CD14-positive monocyte (primary cell): ENCODE results near the gene ZBP1. TPM values are rescaled to one million over a fixed set of nuclear protein-coding genes. Genes with fewer than 3 reads are reported as not detected.

Experiments
- DNase-seq, 3 donors: peaks; one replicate each; pipeline ENCODE4 v3.0.0-alpha.2; 2011 to 2022
- H2AFZ ChIP-seq: 2 replicates; pipeline ENCODE4 v1.6.0; 2012; ENCODE audit warnings: mild to moderate bottlenecking, low read depth, low read length, inconsistent platforms; ENCODE audit not compliant: insufficient read depth, poor library complexity, severe bottlenecking
- H3K27ac ChIP-seq, 2 donors: 1 replicate in 1 of 2; 2 replicates in 1 of 2; pipeline ENCODE4 v1.5.1; 2012 to 2013; ENCODE audit warnings: low read length in 2 of 2, control low read depth in 1 of 2, inconsistent platforms in 1 of 2, low read depth in 1 of 2, mild to moderate bottlenecking in 1 of 2
- H3K27me3 ChIP-seq, 2 donors: one replicate each; pipeline versions ENCODE4 v1.6.0 to v1.6.1; 2011 to 2013; ENCODE audit warnings: low read length in 2 of 2; ENCODE audit not compliant: control insufficient read depth in 2 of 2, insufficient read depth in 2 of 2
- H3K36me3 ChIP-seq, 2 donors: replicated peaks in 1 of 2; 1 replicate in 1 of 2; 2 replicates in 1 of 2; pipeline versions ENCODE4 v1.5.1 to v1.6.1; 2012 to 2013; ENCODE audit warnings: low read length in 2 of 2, control low read depth in 1 of 2, inconsistent platforms in 1 of 2, mild to moderate bottlenecking in 1 of 2; ENCODE audit not compliant: insufficient read depth in 2 of 2, control insufficient read depth in 1 of 2
- H3K4me1 ChIP-seq, 2 donors: 1 replicate in 1 of 2; 2 replicates in 1 of 2; pipeline versions ENCODE4 v1.5.1 to v1.6.1; 2012 to 2013; ENCODE audit warnings: low read length in 2 of 2, control low read depth in 1 of 2, inconsistent platforms in 1 of 2, mild to moderate bottlenecking in 1 of 2, moderate library complexity in 1 of 2; ENCODE audit not compliant: insufficient read depth in 2 of 2, control insufficient read depth in 1 of 2
- H3K4me2 ChIP-seq: replicated peaks from 2 replicates; pipeline ENCODE3; 2012; ENCODE audit warnings: low read length, moderate library complexity, mild to moderate bottlenecking; ENCODE audit not compliant: poor library complexity, severe bottlenecking; ENCODE audit errors: extremely low read depth
- H3K4me3 ChIP-seq, 3 experiments: fragments of 200-600 bp in 1 of 3; sonication (generic) in 1 of 3; replicated peaks in 1 of 3; 1 replicate in 2 of 3; 2 replicates in 1 of 3; pipeline ENCODE4 v1.5.1; 2011 to 2013; ENCODE audit warnings: low read length in 3 of 3, mild to moderate bottlenecking in 3 of 3, control low read depth in 2 of 3, low read depth in 2 of 3, inconsistent platforms in 1 of 3, moderate library complexity in 1 of 3
- H3K79me2 ChIP-seq: 2 replicates; pipeline ENCODE4 v1.6.0; 2012; ENCODE audit warnings: mild to moderate bottlenecking, control low read depth, inconsistent platforms, low read length, moderate library complexity; ENCODE audit not compliant: insufficient read depth
- H3K9ac ChIP-seq: 2 replicates; pipeline ENCODE4 v1.6.0; 2017; ENCODE audit warnings: low read length, mild to moderate bottlenecking; ENCODE audit not compliant: insufficient read depth, poor library complexity, severe bottlenecking
- H3K9me3 ChIP-seq, 2 donors: replicated peaks in 1 of 2; 1 replicate in 1 of 2; 2 replicates in 1 of 2; pipeline versions ENCODE4 v1.5.1 to v1.6.1; 2012 to 2013; ENCODE audit warnings: low read length in 2 of 2, control low read depth in 1 of 2; ENCODE audit not compliant: control insufficient read depth in 1 of 2, insufficient read depth in 1 of 2
- H4K20me1 ChIP-seq: 2 replicates; pipeline ENCODE4 v1.6.0; 2012; ENCODE audit warnings: mild to moderate bottlenecking, low read length, control low read depth, moderate library complexity; ENCODE audit not compliant: insufficient read depth
- H3K27ac Mint-ChIP-seq, 7 donors: one replicate each; pipeline ENCODE4 v1.8.0; 2020; ENCODE audit warnings: mild to moderate bottlenecking in 7 of 7, mixed read lengths in 7 of 7, moderate library complexity in 6 of 7, inconsistent platforms in 2 of 7
- H3K27me3 Mint-ChIP-seq, 3 donors: one replicate each; pipeline ENCODE4 v1.8.0; 2021 to 2022; ENCODE audit warnings: low read depth in 3 of 3, mild to moderate bottlenecking in 3 of 3, mixed read lengths in 3 of 3, moderate library complexity in 3 of 3, inconsistent platforms in 1 of 3
- H3K36me3 Mint-ChIP-seq, 2 donors: one replicate each; pipeline ENCODE4 v1.8.0; 2020; ENCODE audit warnings: mixed read lengths in 2 of 2, inconsistent platforms in 1 of 2, mild to moderate bottlenecking in 1 of 2
- H3K4me1 Mint-ChIP-seq: one replicate; pipeline ENCODE4 v1.8.0; 2020; ENCODE audit warnings: mild to moderate bottlenecking, mixed read lengths
- H3K4me3 Mint-ChIP-seq, 2 donors: one replicate each; pipeline ENCODE4 v1.8.0; 2020; ENCODE audit warnings: mild to moderate bottlenecking in 2 of 2, mixed read lengths in 2 of 2, moderate library complexity in 1 of 2
- H3K9me3 Mint-ChIP-seq, 7 donors: one replicate each; pipeline ENCODE4 v1.8.0; 2020 to 2022; ENCODE audit warnings: mixed read lengths in 7 of 7, mild to moderate bottlenecking in 6 of 7, moderate library complexity in 6 of 7, inconsistent platforms in 2 of 7
- CTCF ChIP-seq: fragments of 200-600 bp; IDR thresholded peaks from one replicate; pipeline ENCODE4 v1.8.0; 2022; ENCODE audit warnings: antibody characterized with exemption, mild to moderate bottlenecking
- WGBS: methylation state at CpG from one replicate; pipeline ENCODE4 v1.1.5; 2013; ENCODE audit warnings: missing lambda C conversion rate; ENCODE audit not compliant: insufficient coverage; 5-methylcytosine and 5-hydroxymethylcytosine counted together
- intact Hi-C, 2 donors: fragments of 100-400 bp; cut with micrococcal nuclease; formaldehyde crosslinking; loops; one replicate each; pipeline versions ENCODE4 v1.15.0 to v1.15.1; 2023
- polyA plus RNA-seq, 3 donors: library from polyadenylated mRNA; depleted of rRNA in 1 of 3; unstranded in 2 of 3; stranded (reverse) in 1 of 3; fragments of 300-500 nt in 2 of 3; fragments of >200 nt in 1 of 3; fragmentation: Illumina TruSeq in 2 of 3; gene quantifications; 1 replicate in 2 of 3; 2 replicates in 1 of 3; pipeline ENCODE4 v1.2.3, GENCODE V29; 2012 to 2021

Gene ZBP1
- polyA plus RNA-seq, 3 donors = 2.8 to 25.9 (median 3.0) TPM

DNA sequence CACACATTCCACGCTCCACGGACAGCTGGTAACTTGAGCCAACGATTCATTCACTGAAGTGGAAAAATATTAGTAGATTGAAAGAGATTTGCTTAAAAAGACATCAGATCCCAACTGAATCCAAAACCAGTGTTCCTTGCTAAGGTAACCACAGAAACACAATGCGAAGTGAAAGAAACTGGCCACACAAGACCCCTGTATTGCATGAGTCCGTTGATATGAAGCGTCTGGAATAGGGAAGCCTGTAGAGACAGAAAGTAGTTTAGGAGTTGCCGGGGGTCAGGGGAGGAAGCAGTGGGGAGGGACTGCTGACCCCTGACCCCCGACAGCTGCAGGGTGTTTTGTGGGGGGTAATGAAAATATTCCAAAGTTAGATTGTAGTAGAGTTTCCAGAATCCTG, 49.3 kb downstream of the ZBP1 start:
- Histone ChIP-seq H3K27ac (no peak overlapping the region), H3K36me3 (no peaks in the 10 kb centered on the region), H3K79me2 (no peaks in the 10 kb centered on the region), H3K9me3 (no peaks in the 10 kb centered on the region), H3K27me3 (peaks cover 5 to 15% of the 10 kb centered on the region in 2 donors), H3K9ac (no peak overlapping the region), H4K20me1 (no peaks in the 10 kb centered on the region), H3K4me3 (no peak overlapping the region), H3K4me1 (no peaks in the 10 kb centered on the region), H3K4me2 (no peak overlapping the region), H2AFZ (no peak overlapping the region)
- TF ChIP-seq CTCF = no peak
- intact Hi-C loops = no loop called here
- Mint-ChIP-seq H3K27ac (no peak overlapping the region), H3K9me3 (no peaks in the 10 kb centered on the region), H3K4me1 (no peaks in the 10 kb centered on the region), H3K36me3 (no peaks in the 10 kb centered on the region), H3K4me3 (no peak overlapping the region), H3K27me3 (peaks cover 25 to 35% (median 28%) of the 10 kb centered on the region in 3 donors)
- WGBS = 80% methylated on average over 5 of the region's 8 CpGs
- DNase-seq = no peak

- no peaks in the 10 kb centered on the region for H3K36me3 Mint-ChIP-seq
- H3K4me3 Mint-ChIP-seq = no peak overlapping the region
- Histone ChIP-seq H3K4me1 (no peaks in the 10 kb centered on the region), H3K27me3 (peaks cover 5 to 13% of the 10 kb centered on the region in 2 donors), H3K36me3 (no peaks in the 10 kb centered on the region), H3K27ac (no peak overlapping the region), H3K4me3 (no peak overlapping the region), H3K4me2 (no peak overlapping the region), H3K9ac (no peak overlapping the region), H2AFZ (no peak overlapping the region), H4K20me1 (no peaks in the 10 kb centered on the region), H3K79me2 (no peaks in the 10 kb centered on the region), H3K9me3 (no peaks in the 10 kb centered on the region)
- intact Hi-C loops = no loop called here
- no peaks in the 10 kb centered on the region for H3K4me1 Mint-ChIP-seq
- 79% methylated on average over 14 of the region's 20 CpGs for WGBS
- no peak overlapping the region for H3K27ac Mint-ChIP-seq
- no peak for DNase-seq
- H3K9me3 Mint-ChIP-seq = no peaks in the 10 kb centered on the region
- H3K27me3 Mint-ChIP-seq = peaks cover 25 to 35% (median 29%) of the 10 kb centered on the region in 3 donors
- TF ChIP-seq CTCF = no peak
These were observed 49.9 kb downstream of the ZBP1 start for GRCh38 chr20:57570145-57570850.
